ENCODE data around the gene MNAT1.

Gene MNAT1

DNA sequence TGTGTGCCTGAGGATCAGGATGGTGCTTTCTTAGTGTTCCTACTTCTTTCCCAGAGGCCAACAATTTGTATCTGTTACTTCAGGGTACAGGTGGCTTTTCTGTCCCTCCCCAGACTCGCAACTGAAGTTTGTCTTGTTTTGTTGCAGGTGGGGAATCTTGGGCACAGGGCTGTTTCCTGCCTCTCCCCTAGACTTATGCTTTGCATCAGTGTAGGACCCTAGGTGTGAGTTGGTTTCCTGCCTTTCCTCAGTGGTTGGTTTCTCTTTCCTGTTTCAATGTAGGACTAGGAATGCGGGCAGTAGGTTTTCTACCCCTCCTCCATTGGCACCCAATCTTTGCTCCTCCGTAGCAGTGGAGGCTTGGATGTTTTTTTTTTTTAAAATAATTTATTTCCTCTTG, 159.3 kb downstream of the MNAT1 start:
- no peak for DNase-seq

DNA sequence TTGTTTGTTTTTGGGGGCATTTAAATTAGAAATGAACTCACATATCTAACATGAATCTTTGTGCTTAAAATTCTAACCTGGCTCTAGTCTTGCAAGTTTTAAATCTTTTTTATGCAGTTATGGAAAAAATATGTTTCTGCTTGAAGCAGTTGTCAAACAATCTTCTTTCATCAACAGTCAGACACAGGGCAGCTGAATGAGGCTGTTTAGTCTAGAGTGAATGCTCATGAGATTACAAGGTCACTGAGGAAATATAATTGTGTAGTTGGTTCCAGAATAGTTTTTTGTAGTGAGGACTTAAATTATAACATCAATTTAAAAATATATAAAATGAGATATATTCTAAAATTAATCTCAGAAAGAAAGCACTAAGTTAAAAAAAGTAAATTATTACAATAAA, 169.8 kb downstream of the MNAT1 start:
- DNase-seq = no peak

DNA sequence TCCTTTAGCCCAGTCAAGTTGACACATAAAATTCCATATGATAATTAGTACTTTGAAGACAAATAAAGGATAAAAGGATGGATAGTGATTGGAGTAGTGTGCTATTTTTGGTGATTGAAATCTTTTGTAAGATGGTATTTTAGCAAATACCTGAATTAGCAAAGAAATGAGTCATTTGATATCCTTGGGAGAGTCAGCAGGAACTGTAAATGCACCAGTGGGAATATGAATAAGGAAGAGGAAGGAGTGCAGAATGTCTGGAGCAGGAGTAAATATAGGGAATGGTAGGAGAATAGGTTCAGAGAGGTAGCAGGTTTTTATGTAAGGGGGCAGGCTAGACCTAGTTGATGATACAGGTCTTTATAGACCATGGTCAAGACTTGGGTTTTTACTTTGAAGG, 171.4 kb downstream of the MNAT1 start:
- DNase-seq = peak; percentile 16

DNA sequence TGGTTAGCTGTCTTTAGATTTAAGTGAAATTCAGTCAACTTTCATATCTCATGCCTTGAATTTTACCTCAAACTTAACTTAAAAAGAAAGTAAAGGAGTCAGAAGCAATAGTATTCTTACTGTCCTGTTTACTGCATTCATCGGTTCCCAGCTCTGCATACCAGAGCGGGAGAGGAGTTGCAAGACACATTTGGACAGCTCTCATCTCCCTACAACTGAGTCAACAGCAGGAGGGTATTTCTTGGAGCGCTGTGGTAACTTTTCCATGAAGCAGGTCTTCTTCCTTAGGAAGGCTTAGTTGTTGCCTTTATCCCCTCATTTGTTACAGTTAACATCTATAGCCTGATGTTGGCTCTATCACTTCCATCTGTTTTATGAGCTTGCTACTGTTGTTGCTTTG, 181.2 kb downstream of the MNAT1 start:
- DNase-seq = no peak

DNA sequence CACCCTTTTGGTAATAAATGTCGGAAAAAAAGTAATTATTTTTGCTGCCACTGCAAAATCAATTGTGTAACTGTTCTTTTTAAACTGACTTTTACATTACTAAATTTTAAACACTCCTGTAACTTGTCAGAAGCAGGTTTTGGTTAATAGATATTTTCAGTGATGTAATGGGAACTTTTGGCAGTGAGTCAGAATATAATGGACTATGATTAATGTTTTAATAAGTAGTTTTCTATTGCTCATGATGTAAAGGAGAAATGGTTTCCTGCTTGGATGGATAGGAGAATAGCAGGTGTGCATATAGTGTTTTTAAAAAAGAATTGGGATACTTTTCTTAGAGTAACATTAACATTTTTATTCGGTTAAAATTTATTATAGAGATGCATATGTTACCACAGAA, 187.5 kb downstream of the MNAT1 start:
- DNase-seq = peak; percentile 42

DNA sequence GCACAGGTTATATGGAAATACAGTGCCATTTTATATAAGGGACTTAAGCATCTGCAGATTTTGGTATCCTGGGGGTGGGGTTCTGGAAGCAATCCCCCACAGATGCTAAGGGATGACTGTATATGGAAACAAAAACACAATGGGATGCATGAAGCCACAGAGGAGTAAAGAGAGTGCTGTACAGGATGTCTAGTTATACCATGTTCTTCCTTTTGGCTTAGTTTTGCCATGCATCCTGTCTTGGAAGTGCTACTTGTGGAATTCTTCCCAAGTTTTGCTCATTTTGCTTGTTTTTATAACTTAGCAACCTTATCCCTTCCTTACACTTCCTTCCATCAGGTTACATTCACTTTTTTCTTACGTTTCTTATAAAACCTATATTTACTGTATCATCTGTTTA, 190.7 kb downstream of the MNAT1 start:
- no peak for DNase-seq

DNA sequence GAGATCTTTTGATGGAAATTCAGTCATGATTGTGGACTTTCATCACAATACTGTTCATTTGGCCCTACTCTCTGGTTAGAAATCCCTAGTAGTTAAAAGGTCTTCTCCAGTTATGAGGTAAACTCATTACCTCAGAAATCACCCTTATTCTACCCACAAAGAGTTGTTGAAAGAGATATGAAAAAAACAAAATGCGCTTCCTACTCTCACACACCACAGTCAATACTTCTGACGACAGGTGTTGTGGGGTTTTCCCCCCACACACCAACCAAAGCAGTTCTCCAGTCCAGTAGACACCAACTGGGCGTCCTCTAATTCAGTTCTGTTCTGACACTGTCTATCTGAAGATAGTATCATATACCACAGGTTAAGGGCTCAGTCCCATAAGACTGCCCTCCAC, 191.4 kb downstream of the MNAT1 start:
- DNase-seq = no peak

DNA sequence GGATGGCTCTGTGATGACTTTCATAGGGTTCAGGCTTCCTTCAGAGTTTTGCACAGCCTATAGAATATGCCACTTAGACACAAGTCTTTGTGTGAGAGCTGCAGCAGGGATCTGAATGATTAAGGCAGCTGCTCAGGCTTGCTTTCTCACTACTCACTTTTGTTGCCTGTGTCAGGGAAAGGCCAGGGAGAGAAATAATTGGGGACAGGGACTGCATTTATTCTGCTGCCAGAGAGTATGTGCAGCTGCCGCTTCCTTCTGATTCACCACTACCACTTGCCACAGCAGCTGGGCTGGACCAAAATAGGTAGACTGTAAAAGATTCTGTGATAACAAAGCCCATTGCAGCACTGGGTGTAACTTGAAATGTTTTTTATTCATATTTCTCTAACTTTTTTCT, 196.7 kb downstream of the MNAT1 start:
- DNase-seq = no peak

DNA sequence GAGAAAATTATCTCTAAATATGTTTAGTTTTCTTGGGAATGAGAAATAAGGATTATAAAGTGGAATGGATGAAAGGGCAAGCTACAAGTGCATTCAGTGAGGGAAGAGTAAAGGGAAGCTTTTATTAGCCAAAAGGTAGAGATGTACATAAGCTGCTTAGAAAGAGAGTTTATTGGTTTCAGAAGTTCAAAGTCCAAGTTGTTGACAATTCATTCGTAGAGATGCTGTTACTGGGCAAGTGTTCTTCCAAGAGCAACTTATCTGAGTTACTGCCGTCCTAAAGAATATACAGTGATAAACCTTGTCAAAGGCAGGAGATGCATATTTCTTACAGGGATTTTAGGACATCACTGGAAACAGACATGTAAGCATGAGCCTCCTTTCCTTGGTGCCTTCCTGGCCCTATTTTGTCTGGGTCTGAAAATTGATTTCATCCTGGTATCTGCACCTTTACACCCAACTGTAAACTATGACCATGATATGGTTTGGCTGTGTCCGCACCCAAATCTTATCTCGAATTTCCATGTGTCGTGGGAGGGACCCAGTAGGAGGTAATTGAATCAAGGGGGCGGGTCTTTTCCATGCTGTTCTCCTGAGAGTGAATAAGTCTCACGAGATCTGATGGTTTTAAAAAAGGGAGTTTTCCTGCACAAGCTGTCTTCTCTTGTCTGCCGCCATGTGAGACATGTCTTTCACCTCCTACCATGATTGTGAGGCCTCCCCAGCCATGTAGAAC, 199.5 kb downstream of the MNAT1 start:
- DNase-seq = no peak

DNA sequence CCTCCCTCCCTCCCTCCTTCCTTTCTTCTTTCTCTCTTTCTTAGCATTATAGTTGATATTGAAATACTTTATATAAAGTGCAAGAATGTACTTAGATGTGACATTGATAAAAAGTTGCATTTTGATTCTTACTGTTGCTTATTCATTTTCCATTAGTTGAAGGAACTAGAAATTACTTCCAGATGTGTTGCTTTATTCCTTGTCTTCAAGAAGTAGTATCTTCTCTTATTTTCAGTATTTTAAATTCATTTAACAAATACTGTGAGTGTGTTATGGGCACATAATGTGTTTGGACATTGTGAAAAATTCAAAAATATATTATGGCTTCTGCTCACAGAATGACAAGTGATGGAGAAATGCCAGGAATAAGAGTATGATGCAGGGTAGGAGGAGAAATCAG, 200.8 kb downstream of the MNAT1 start:
- DNase-seq = no peak

DNA sequence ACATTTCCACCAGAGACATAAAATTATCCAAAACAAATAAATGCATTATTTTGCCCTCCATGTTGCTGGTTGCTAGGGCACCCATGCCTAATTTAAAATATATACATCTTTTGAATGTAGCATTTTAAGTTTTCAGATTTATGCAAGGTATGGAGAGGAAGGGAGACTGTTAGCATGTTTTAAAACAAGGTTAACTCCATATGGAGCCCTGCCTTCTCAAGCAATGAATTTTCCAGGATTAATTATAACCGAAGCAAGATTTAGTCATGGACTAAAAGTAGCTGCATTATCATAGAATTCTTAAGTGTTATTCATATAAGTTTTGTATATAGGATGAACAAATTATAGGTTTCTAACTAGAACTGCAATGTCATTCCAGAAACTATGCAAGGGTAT, 209.1 kb downstream of the MNAT1 start:
- no peak for DNase-seq

DNA sequence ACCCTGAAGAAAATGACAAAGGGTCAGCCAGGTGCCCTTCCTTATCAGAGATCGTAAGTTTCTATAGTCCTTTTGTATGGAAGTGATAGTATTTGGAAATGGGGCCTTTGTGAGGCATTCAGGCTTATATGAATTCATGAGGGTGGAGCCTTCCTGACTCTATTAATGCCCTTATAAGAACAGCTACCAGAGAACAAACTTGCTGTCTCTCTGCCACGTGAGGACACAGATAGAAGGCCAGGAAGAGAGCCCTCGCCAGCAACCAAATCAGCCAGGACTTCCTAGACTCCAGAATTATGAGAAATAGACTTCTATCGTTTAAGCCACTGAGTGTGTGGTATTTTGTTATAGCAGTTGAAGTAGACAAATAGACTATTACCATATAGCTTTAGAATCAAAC, 209.6 kb downstream of the MNAT1 start:
- no peak for DNase-seq

DNA sequence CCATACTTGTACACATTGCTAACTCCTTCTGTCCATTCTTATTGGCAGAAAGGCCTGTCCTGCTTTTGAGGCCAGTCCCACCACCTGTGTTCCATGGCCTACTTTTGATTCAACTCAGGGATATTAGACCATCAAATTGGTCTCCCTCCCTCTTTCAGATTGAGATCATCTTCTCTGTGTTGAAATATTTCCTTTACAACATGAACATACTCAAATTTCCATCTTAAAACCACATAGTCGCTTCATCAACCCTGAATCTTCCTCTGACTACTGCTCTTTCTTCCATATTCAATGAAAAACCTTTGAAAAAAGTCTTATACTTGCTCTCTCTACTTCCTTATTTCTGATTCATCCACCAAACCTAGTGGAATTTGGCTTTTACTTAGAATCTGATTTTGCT, 211.4 kb downstream of the MNAT1 start:
- no peak for DNase-seq

DNA sequence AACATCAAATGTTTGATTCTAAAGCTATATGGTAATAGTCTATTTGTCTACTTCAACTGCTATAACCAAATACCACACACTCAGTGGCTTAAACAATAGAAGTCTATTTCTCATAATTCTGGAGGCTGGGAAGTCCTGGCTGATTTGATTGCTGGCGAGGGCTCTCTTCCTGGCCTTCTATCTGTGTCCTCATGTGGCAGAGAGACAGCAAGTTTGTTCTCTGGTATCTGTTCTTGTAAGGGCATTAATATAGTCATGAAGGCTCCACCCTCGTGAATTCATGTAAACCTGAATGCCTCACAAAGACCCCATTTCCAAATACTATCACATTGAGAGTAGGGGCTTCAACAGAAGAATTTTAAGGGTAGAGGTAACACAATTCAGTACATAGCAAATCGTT, 212.2 kb downstream of the MNAT1 start:
- no peak for DNase-seq

DNA sequence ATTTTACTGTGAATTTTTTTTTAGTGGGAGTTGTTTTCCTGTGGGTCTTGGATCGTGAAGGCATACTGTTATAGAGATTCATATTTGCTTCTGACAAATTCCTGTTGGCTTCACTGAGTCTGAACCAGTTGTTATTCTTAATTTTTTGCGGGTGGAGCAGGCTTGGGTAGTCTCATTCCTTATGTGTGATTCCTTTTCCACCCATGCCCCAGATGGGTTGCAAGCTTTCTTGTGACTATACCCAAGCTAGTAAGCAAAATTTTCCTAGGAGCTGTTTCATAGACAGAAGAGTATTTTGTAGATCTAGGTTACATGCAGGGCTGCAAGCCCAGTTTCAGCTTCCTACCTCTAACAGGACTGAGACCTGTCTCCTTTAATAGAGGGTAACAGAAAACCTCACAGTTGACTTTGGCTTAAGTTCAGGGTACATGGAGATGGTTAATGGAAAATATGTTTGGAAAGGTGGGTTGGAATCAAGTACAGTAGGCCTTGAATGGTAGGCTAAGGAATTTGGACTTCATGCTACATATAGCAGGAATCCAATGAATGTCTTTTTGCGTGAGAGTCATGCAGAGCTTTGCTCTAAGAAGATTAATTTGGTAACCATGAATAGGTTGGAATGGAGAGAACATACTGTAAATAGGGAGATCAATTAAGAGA, 217.3 kb downstream of the MNAT1 start:
- DNase-seq = peak; percentile 64

DNA sequence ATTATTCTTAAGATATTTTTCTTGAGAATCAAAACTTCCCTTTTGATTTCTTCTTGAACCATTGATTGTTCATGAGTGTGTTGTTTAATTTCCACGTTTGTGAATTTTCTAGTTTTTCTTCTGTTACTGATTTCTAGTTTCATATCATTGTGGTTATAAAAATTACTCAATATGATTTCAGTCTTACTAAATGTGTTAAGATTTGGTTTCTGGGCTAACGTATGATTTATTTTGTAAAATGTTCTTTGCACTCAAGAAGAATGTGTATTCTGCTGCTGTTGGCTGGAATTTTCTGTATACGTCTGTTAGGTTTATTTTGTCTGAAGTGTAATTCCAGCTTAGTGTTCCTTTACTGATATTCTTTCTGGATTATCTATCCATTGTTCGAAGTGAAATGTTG, 221.6 kb downstream of the MNAT1 start:
- no peak for DNase-seq

DNA sequence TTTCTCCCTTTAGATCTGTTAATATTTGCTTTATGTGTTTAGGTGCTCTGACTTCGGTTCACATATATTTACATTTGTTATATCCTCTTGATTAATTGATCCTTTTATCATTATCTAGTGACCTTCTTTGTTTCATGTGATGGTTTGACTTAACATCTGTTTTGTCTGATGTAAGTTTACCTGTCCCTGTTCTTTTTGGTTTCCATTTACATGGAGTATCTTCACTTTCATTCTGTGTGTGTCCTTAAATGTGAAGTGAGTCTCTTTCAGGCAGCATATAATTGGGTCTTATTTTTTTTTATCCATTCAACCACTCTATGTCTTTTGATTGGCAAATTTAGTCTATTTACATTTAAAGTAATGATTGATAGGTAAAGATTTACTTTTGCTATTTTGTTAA, 222.1 kb downstream of the MNAT1 start:
- no peak for DNase-seq

DNA sequence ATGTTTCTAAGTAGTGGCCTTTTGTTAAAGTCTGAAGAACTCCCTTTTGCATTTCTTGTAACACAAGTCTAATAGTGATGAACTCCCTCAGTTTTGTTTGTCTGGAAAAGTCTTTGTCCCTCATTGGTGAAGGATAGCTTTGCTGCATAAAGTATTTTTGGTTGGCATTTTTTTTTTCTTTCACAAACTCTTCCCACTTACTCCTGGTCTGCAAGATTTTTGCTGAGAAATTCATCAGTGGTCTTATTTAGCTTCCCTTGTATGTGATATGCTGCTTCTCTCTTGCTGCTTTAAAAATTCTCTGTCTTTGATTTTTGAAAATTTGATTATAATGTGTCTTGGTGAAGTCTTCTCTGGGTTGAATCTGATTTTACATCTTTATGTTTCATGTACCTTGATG, 223.6 kb downstream of the MNAT1 start:
- no peak for DNase-seq

DNA sequence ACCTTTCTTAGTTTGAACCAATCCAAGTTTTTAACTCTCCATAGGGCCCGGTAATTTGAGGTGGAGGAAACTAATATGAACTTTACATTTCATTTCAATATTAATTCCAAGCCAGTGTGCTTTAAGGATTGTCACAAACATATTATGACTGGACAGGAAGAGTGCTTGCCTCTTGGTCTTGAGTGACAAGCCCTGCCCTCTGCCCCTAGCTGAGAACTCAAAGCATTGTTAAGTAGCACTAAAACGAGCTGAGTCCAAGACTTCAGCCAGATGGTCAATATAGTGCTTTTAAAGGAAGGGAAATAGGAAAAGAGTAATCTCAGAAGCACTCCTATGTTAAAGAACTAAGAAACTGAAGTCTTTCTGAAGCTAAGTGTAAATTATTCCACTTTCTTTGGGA, 229.2 kb downstream of the MNAT1 start:
- no peak for DNase-seq

DNA sequence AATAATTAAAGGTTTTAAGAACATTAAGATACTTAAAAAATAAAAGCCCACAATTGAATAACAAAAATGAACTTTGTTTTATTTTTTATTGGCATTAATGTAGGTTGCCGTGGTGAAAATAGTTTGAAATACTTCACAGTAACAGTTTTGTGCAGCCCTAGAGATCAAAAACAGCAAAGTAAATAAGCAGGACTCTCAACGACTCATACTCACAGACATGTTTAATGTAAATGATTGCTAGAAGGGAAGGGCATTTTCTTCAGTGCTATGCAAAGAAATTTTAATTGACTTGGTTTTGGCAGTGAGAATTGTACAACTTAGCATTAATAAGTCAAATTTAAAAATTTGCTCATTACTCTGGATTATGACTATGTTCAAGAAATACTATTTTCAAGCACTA, 230.3 kb downstream of the MNAT1 start:
- peak; percentile 13 for DNase-seq

DNA sequence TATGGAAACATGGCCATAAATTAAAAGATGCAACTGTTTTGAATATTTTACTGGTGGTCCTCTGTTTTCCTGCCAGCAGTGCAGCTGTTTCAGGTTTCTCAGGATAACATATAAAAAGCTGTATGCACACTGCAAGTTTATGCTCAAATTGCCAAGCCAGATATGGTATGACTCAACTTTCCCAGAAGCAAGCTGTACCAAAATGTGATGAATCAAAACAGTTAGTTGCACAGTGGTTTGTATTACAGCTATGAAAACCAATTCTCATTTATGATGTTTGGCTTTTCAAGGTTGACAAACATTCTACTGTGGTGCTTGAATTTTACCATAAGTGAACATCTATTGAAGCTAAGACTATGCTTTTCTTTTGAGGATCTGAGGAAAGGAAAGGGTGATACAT, 230.8 kb downstream of the MNAT1 start:
- DNase-seq = peak; percentile 15

DNA sequence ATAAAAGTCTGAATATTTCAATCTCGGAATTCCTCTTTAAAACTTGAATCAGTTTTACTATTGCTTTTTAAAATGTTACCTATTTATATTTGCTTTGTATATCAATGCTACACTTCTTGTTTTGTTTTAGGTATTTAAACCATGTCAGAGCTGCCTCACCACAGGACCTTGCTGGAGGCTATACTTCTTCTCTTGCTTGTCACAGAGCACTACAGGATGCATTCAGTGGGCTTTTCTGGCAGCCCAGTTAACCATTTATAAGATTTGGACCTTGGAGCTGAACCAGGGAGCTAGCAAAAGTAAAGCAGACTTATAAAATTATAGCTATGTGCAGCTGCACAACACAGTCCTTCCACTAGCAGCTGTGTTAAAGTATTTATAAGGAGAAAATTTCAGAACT, 233.5 kb downstream of the MNAT1 start:
- DNase-seq = no peak

DNA sequence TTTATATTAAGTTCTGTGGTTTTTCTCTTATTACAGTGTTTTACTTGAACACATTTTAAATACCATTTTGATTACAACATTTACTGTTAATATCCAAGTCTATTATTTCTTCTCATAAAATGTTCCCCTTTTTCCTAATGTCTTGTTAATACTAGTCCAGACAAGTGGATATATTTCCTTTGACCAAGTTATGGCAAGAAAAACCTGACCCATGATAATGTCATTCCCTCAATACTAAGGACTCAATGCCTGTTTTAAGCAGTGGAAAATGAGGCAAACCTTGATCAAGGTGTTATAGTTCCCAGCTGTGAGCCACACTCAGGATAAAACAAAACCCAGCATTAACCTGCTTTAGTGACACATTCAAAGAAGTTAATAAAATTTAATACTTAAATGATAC, 234.1 kb downstream of the MNAT1 start:
- no peak for DNase-seq

DNA sequence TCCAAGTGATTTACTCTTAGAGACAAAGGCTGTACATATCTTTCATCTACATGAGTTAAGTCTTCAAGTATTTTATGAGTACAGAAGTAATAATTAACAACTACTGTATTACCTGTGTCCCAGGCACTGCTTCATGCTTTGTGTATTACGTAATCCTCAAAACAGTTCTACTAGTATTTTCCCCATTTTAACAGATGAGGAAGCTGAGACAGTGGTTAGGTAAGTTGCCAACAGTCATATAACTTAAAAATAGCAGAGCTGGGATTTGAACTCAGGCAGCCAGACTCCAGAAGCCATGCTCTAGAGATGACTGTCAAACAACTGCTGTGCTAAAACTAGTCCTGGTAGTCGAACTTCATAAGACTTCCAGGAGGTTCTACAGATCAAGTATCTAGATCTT, 235.6 kb downstream of the MNAT1 start:
- peak; percentile 49 for DNase-seq

DNA sequence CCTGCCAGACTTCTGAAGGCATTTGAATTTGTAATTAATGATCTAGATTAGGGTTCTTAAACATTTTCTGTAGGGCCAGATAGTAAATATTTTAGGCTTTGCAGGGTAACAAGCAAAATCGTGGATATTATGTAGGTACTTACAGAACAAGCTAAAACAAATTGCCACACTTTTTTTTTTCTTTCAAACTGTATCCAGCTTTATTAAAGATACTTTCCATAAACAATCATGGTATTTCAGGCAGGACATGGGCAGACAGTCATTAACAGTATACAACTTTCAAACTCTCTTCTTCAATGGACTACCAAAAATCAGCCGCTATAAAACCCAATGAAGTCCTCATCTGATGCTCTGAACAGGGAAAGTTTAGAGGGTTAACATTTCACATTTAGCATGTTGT, 236.7 kb downstream of the MNAT1 start:
- DNase-seq = no peak
